RCC 7860 (cell line): ENCODE results near the gene TIGAR.

Experiments used
- DNase-seq: peaks from one replicate; pipeline ENCODE4 v3.0.0-alpha.2; 2015; ENCODE audit warnings: low spot score
- FAIRE-seq: peaks from 2 replicates; lab custom pipeline; 2012; peaks lifted over from hg19 to GRCh38; lab: Jason Lieb, UNC

TIGAR gene

GRCh38 chr12:4369548-4369947 lies 48.5 kb downstream of the TIGAR start:
- DNase-seq = no peak
- no peak for FAIRE-seq

- FAIRE-seq (no peak), DNase-seq (no peak)
Observed at GRCh38 chr12:4370265-4370664, 49.3 kb downstream of the TIGAR start.

GRCh38 chr12:4372653-4373052 lies 51.6 kb downstream of the TIGAR start:
- DNase-seq = no peak
- no peak for FAIRE-seq

- no peak for FAIRE-seq
- no peak for DNase-seq
Observed at GRCh38 chr12:4375449-4375848, 54.4 kb downstream of the TIGAR start.

- FAIRE-seq (no peak), DNase-seq (no peak)
Observed at GRCh38 chr12:4378772-4379171, 57.8 kb downstream of the TIGAR start.

GRCh38 chr12:4379405-4379804 lies 58.4 kb downstream of the TIGAR start, which contains the start of gene FGF23:
TSS of gene FGF23 (minus strand) at chr12:4379712. CDS start at chr12:4379582, 130 bp downstream.
- DNase-seq = no peak
- FAIRE-seq = no peak

- FAIRE-seq (no peak), DNase-seq (no peak)
Observed at GRCh38 chr12:4380332-4380731, 59.3 kb downstream of the TIGAR start.

GRCh38 chr12:4383304-4383865 lies 62.4 kb downstream of the TIGAR start:
- FAIRE-seq (no peak), DNase-seq (no peak)

GRCh38 chr12:4386801-4387200 lies 65.8 kb downstream of the TIGAR start:
- FAIRE-seq (no peak), DNase-seq (no peak)

GRCh38 chr12:4387607-4388006 lies 66.6 kb downstream of the TIGAR start:
- DNase-seq (no peak), FAIRE-seq (no peak)

- FAIRE-seq = no peak
Observed at GRCh38 chr12:4388032-4388431, 67.0 kb downstream of the TIGAR start.

GRCh38 chr12:4388662-4389061 lies 67.6 kb downstream of the TIGAR start:
- FAIRE-seq (no peak), DNase-seq (no peak)

More at GRCh38 chr12:4388032-4388431, 67.0 kb downstream of the TIGAR start:
- DNase-seq = no peak

- DNase-seq = no peak
- no peak for FAIRE-seq
Observed at GRCh38 chr12:4392223-4392742, 71.3 kb downstream of the TIGAR start.

GRCh38 chr12:4393211-4393610 lies 72.2 kb downstream of the TIGAR start:
- no peak for FAIRE-seq
- no peak for DNase-seq

GRCh38 chr12:4395818-4396217 lies 74.8 kb downstream of the TIGAR start:
- no peak for FAIRE-seq
- DNase-seq = no peak

GRCh38 chr12:4401117-4401516 lies 80.1 kb downstream of the TIGAR start:
- DNase-seq (no peak), FAIRE-seq (no peak)

GRCh38 chr12:4402996-4403395 lies 82.0 kb downstream of the TIGAR start:
- DNase-seq (no peak), FAIRE-seq (no peak)
